SW 1271 (cell line): Measurements from ENCODE around the gene SMCO2.

Experiments used
- DNase-seq, 2 experiments: peaks; one replicate each; lab custom pipeline; 2025; lab: John Stamatoyannopoulos, UW

Gene SMCO2

DNA sequence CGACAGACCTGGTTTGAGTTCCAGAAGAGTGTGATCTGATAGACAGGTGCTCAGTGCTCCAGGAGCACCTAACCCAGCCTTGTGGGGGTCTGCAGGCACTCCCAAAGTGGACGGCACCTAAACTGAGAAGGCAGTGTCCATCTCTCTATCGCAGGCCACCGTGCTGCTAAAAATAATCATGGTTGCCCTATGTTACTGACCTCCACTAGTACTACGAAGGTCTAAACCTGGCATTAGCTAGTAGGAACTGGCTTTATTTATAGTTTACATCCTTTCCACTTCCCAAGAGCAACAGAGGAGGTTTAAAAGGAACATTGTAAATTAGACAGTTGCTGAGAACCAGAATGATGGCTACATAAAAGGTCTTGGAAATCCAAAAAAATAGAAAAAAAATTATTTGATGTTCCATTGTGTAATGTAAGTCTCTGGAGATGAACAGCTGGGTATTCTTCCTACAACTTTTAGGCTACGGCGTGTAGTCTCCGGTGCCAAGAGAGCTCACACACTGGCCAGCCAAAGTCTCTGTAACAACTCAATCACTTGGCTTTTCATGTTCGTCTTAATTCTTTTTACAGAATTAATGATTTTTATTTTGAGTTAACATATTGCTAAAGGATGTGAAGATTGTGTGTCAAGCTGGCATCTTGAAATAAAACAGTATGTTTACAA lies 104.8 kb downstream of the SMCO2 start:
- DNase-seq, result no peak
